H1 (cell line): ENCODE results near the gene CPLANE2. TPM values are rescaled to one million over a fixed set of nuclear protein-coding genes. Genes with fewer than 3 reads are reported as not detected.
A peak's percentile ranks its signal among the peaks of the same experiment; 100 is the strongest.

Source experiments
- CTCF ChIA-PET: fragments of 300-600 bp; sonication (Branson Sonifier 250); formaldehyde crosslinking; loops from one replicate; lab custom pipeline; 2021; ENCODE audit not compliant: partially characterized antibody; lab: Charles Lee
- POLR2A ChIA-PET: fragments of 300-600 bp; sonication (Branson Sonifier 250); formaldehyde crosslinking; loops from one replicate; lab custom pipeline; 2021; ENCODE audit warnings: inconsistent platforms; ENCODE audit not compliant: partially characterized antibody; lab: Charles Lee
- DNase-seq, 2 experiments: peaks; one replicate each; pipeline versions ENCODE4 v3.0.0 to v3.0.0-alpha.2; 2010 to 2022; ENCODE audit warnings: low spot score in 2 of 2, low read depth in 1 of 2, mixed read lengths in 1 of 2
- FAIRE-seq: peaks from 2 replicates; lab custom pipeline; 2011; peaks lifted over from hg19 to GRCh38; lab: Jason Lieb, UNC
- H2AFZ ChIP-seq: 2 replicates; pipeline ENCODE4 v1.8.1; 2012; ENCODE audit warnings: low read length, inconsistent platforms
- H2AK5ac ChIP-seq: 2 replicates; pipeline ENCODE4 v1.6.1; 2013; ENCODE audit warnings: low read depth, low read length
- H2BK120ac ChIP-seq: replicated peaks from 2 replicates; pipeline ENCODE3; 2013; ENCODE audit warnings: low read depth, low read length, inconsistent platforms
- H2BK12ac ChIP-seq: 2 replicates; pipeline ENCODE4 v1.6.1; 2013; ENCODE audit warnings: low read depth, low read length
- H2BK15ac ChIP-seq: 2 replicates; pipeline ENCODE4 v1.6.1; 2013; ENCODE audit warnings: low read length
- H2BK20ac ChIP-seq: 2 replicates; pipeline ENCODE4 v1.6.1; 2013; ENCODE audit warnings: low read length
- H2BK5ac ChIP-seq: 2 replicates; pipeline ENCODE4 v1.6.1; 2013; ENCODE audit warnings: low read depth, low read length
- H3K14ac ChIP-seq: 2 replicates; pipeline ENCODE4 v1.6.1; 2013; ENCODE audit warnings: inconsistent platforms; ENCODE audit not compliant: insufficient read length
- H3K18ac ChIP-seq: 2 replicates; pipeline ENCODE4 v1.6.1; 2013; ENCODE audit warnings: low read length; ENCODE audit errors: extremely low read depth
- H3K23ac ChIP-seq: 2 replicates; pipeline ENCODE4 v1.6.1; 2013; ENCODE audit warnings: inconsistent platforms; ENCODE audit not compliant: insufficient read length
- H3K23me2 ChIP-seq: 2 replicates; pipeline ENCODE4 v1.6.1; 2013; ENCODE audit warnings: low read depth, low read length
- H3K27ac ChIP-seq: 2 replicates; pipeline ENCODE4 v1.6.1; 2011; ENCODE audit warnings: low read depth, low read length, inconsistent platforms
- H3K27me3 ChIP-seq, 4 experiments: replicated peaks in 1 of 4; 1 replicate in 1 of 4; 2 replicates in 3 of 4; pipeline versions ENCODE4 v1.6.1 to v1.8.1; 2011 to 2013; ENCODE audit warnings: low read length in 3 of 4, mild to moderate bottlenecking in 3 of 4, inconsistent platforms in 2 of 4, mixed read lengths in 2 of 4, moderate library complexity in 1 of 4; ENCODE audit not compliant: control insufficient read depth in 3 of 4, insufficient read depth in 3 of 4; ENCODE audit errors: extremely low read depth in 1 of 4
- H3K36me3 ChIP-seq, 4 experiments: 2 replicates each; pipeline versions ENCODE4 v1.6.1 to v1.8.1; 2011 to 2013; ENCODE audit warnings: mild to moderate bottlenecking in 4 of 4, low read length in 3 of 4, moderate library complexity in 2 of 4, control low read depth in 1 of 4, inconsistent platforms in 1 of 4; ENCODE audit not compliant: insufficient read depth in 4 of 4, control insufficient read depth in 2 of 4
- H3K4ac ChIP-seq: replicated peaks from 2 replicates; pipeline ENCODE3; 2013; ENCODE audit warnings: low read length, low read depth, mixed read lengths, inconsistent platforms; ENCODE audit not compliant: insufficient read length
- H3K4me1 ChIP-seq, 4 experiments: replicated peaks in 1 of 4; 1 replicate in 1 of 4; 2 replicates in 3 of 4; pipeline versions ENCODE4 v1.6.1 to v1.8.1; 2011 to 2013; ENCODE audit warnings: low read length in 3 of 4, inconsistent platforms in 2 of 4, mixed read lengths in 1 of 4; ENCODE audit not compliant: insufficient read depth in 4 of 4, control insufficient read depth in 3 of 4
- H3K4me2 ChIP-seq, 2 experiments: 2 replicates each; pipeline versions ENCODE4 v1.6.1 to v1.8.1; 2011 to 2013; ENCODE audit warnings: low read depth in 2 of 2, low read length in 2 of 2, control low read depth in 1 of 2, inconsistent platforms in 1 of 2, mild to moderate bottlenecking in 1 of 2; ENCODE audit not compliant: insufficient read depth in 1 of 2
- H3K4me3 ChIP-seq, 4 experiments: fragments of 200-600, 300-600 bp in 1 of 4; sonication (generic), shearing (Covaris generic), sonication (Bioruptor Twin) in 1 of 4; 2 replicates each; pipeline versions ENCODE4 v1.5.1 to v1.8.1; 2011 to 2016; ENCODE audit warnings: low read length in 4 of 4, low read depth in 3 of 4, control low read depth in 2 of 4, inconsistent platforms in 2 of 4, mild to moderate bottlenecking in 2 of 4, mixed read lengths in 1 of 4, moderate library complexity in 1 of 4; ENCODE audit not compliant: insufficient read depth in 2 of 4; ENCODE audit errors: extremely low read depth in 1 of 4
- H3K56ac ChIP-seq: replicated peaks from 2 replicates; pipeline ENCODE3; 2013; ENCODE audit warnings: low read depth, mild to moderate bottlenecking, mixed read lengths, low read length, inconsistent platforms; ENCODE audit not compliant: insufficient read length
- H3K79me1 ChIP-seq: 2 replicates; pipeline ENCODE4 v1.6.1; 2013; ENCODE audit warnings: low read depth, low read length, control low read depth
- H3K79me2 ChIP-seq, 2 experiments: 2 replicates each; pipeline versions ENCODE4 v1.6.1 to v1.8.1; 2012 to 2013; ENCODE audit warnings: low read length in 2 of 2, mild to moderate bottlenecking in 2 of 2, inconsistent platforms in 1 of 2; ENCODE audit not compliant: insufficient read depth in 2 of 2, control insufficient read depth in 1 of 2
- H3K9ac ChIP-seq, 4 experiments: replicated peaks in 1 of 4; 1 replicate in 1 of 4; 2 replicates in 3 of 4; pipeline versions ENCODE4 v1.6.1 to v1.8.1; 2011 to 2013; ENCODE audit warnings: low read depth in 3 of 4, low read length in 3 of 4, control low read depth in 2 of 4, mild to moderate bottlenecking in 2 of 4, moderate library complexity in 2 of 4, inconsistent platforms in 1 of 4; ENCODE audit errors: extremely low read depth in 1 of 4
- H3K9me3 ChIP-seq, 2 experiments: 2 replicates each; pipeline versions ENCODE4 v1.6.1 to v1.8.1; 2012 to 2013; ENCODE audit warnings: mild to moderate bottlenecking in 2 of 2, moderate library complexity in 2 of 2, control low read depth in 1 of 2, inconsistent platforms in 1 of 2, low read depth in 1 of 2, low read length in 1 of 2, mixed read lengths in 1 of 2; ENCODE audit not compliant: insufficient read depth in 2 of 2
- H4K20me1 ChIP-seq, 2 experiments: replicated peaks in 1 of 2; 2 replicates each; pipeline versions ENCODE3 to v1.8.1; 2011 to 2013; ENCODE audit warnings: inconsistent platforms in 2 of 2, low read length in 2 of 2, mild to moderate bottlenecking in 1 of 2; ENCODE audit not compliant: insufficient read depth in 2 of 2, control insufficient read depth in 1 of 2
- H4K5ac ChIP-seq: 2 replicates; pipeline ENCODE4 v1.6.1; 2013; ENCODE audit warnings: low read length, low read depth, mixed read lengths, inconsistent platforms; ENCODE audit not compliant: insufficient read length
- H4K8ac ChIP-seq: 2 replicates; pipeline ENCODE4 v1.8.0; 2013; ENCODE audit warnings: mild to moderate bottlenecking, moderate library complexity, low read length, inconsistent platforms; ENCODE audit not compliant: insufficient read depth; ENCODE audit errors: extremely low read depth
- H4K91ac ChIP-seq: replicated peaks from 2 replicates; pipeline ENCODE3; 2013; ENCODE audit warnings: low read length, mixed read lengths, inconsistent platforms; ENCODE audit not compliant: insufficient read length
- BCL11A ChIP-seq, 2 experiments: IDR thresholded peaks; one replicate each; pipeline ENCODE4 v1.6.1; 2011; ENCODE audit warnings: low read depth in 2 of 2, low read length in 2 of 2, mild to moderate bottlenecking in 2 of 2
- EZH2 ChIP-seq: fragments of 200-600 bp; sonication (generic); IDR thresholded peaks from 2 replicates; pipeline ENCODE4 v1.7.1; 2012; ENCODE audit warnings: low read depth, mild to moderate bottlenecking, moderate library complexity, low read length, inconsistent platforms; ENCODE audit not compliant: severe bottlenecking
- SP4 ChIP-seq: IDR thresholded peaks from 2 replicates; pipeline ENCODE4 v1.6.1; 2012; ENCODE audit warnings: low read length, inconsistent platforms
- ZNF274 ChIP-seq: IDR thresholded peaks from 2 replicates; pipeline ENCODE4 v1.7.0; 2012; ENCODE audit warnings: low read length, borderline replicate concordance; ENCODE audit errors: extremely low read depth
- WGBS, 2 experiments: shearing (Covaris generic) in 1 of 2; methylation state at CpG; one replicate each; pipeline versions ENCODE4 v1.1.6 to v1.1.7; 2013 to 2015; ENCODE audit warnings: low lambda C conversion rate in 2 of 2, mixed read lengths in 2 of 2, inconsistent platforms in 1 of 2, low coverage in 1 of 2, missing lambda C conversion rate in 1 of 2; ENCODE audit not compliant: insufficient replicate concordance in 2 of 2, insufficient coverage in 1 of 2, insufficient read length in 1 of 2; ENCODE audit errors: extremely low coverage in 1 of 2, missing lambda C conversion rate in 1 of 2; 5-methylcytosine and 5-hydroxymethylcytosine counted together
- polyA plus RNA-seq, 7 experiments: library from polyadenylated mRNA; depleted of rRNA in 3 of 7; stranded (reverse) in 5 of 7; unstranded in 2 of 7; fragments of >200 nt in 5 of 7; fragments of 200-250 nt in 2 of 7; gene quantifications; 1 replicate in 5 of 7; 2 replicates in 1 of 7; 4 replicates in 1 of 7; pipeline versions ENCODE4 v1.2.1 to v1.2.3, GENCODE V29; 2011 to 2013; ENCODE audit warnings: missing spikeins in 2 of 7, mixed read lengths in 2 of 7
- total RNA-seq: library from RNA; stranded (reverse); fragmentation: NEBNext Ultra II Directional; extraction: Animal tissue kit (Norgen Biotek cat#: 25700); gene quantifications from 2 replicates; pipeline ENCODE4 v1.2.1, GENCODE V29; 2021
- TF ChIP-seq, protein P1 (sequence below): IDR thresholded peaks from 2 replicates; pipeline ENCODE4 v1.6.1; 2012; ENCODE audit warnings: inconsistent platforms
- TF ChIP-seq, protein P2 (sequence below): IDR thresholded peaks from 2 replicates; pipeline ENCODE4 v1.6.1; 2012; ENCODE audit warnings: low read length, inconsistent platforms

CPLANE2 gene
- total and polyA plus RNA-seq, 2 of the 8 experiments (the other 6 are each of a cell fraction or from before 2014, with no cell fraction given): 2.3 to 2.5 TPM

DNA sequence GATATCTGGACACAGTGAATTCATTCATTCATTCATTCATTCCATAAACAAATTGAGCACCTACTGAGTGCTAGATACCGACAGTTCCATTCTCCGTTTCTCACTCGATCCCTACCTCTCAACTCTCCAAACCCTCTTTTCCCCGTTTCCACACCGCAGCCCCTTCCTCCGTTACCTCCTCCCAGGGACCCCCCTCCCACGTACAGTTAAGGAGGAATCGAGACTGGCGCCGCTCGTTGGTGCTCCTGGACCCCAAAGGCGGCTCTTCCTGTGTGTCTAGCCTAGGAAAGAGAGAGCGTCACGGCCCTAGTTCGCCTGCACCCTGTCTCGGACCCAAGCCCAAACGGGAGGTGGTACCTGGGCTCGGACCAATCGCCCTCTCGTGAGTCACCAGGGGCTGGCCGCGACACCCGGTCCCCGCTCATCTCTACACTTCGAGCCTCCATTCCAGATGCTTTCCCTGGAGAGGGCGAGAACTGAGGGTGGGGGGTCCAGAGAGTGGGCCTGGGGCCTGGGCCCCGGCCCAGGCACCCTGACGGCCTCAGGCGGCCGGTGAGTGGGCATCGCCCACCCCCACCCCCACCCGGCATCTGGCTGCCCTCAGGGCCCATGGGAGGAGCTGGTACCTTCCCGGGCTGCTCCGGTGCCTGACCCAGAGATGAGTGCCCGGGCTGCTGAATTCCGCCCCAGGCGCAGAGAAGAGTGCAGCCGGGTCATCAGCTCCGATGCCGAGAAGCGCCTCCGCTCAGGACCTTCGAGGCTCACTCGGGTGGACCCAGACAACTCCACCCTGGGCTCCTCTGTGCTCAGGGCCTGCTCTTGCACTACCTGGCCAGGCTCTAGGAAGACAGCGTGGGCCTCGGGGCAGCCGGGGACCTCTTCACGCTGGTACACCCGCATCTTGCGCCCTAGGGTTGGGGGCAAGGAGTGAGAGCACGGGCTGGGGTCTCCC lies 29.4 kb downstream of the CPLANE2 start:
- Histone ChIP-seq H2BK120ac (no peak overlapping the region), H3K23me2 (peaks cover 14% of the 10 kb centered on the region), H4K20me1 (peaks cover 2 to 4% of the 10 kb centered on the region in 2 experiments), H3K27ac (peak overlapping the region; percentile 56; the same call in 1 of the 2 replicates), H3K79me1 (peaks cover 11% of the 10 kb centered on the region), H3K4me3 (peak overlapping the region; percentile 50 to 67 (median 58)), H3K18ac (peak overlapping the region; percentile 78), H3K36me3 (peaks cover 5 to 14% (median 11%) of the 10 kb centered on the region in 4 experiments; a peak in 6 of 8 replicates), H2BK12ac (peak overlapping the region; percentile 75; the same call in 1 of the 2 replicates), H3K23ac (no peak overlapping the region), H3K27me3 (no peaks in the 10 kb centered on the region), H4K91ac (no peak overlapping the region), H3K9me3 (no peaks in the 10 kb centered on the region), H2BK15ac (peak overlapping the region; percentile 92; the same call in 1 of the 2 replicates), H4K8ac (peak overlapping the region; percentile 82; the same call in 1 of the 2 replicates), H2BK20ac (no peak overlapping the region), H3K4me2 (peak overlapping the region; percentile 91 to 93), H3K56ac (peak overlapping the region; percentile 63), H2AFZ (no peak overlapping the region), H4K5ac (no peak overlapping the region), H3K4me1 (peaks cover 4 to 38% (median 22%) of the 10 kb centered on the region in 4 experiments), H3K79me2 (peaks cover 5 to 33% of the 10 kb centered on the region in 2 experiments; a peak in 3 of 4 replicates), H2BK5ac (peak overlapping the region; percentile 58; the same call in 1 of the 2 replicates), H3K9ac (peak overlapping the region in 3 of 4 experiments; percentile 38 to 56 (median 54); a peak in 5 of 7 replicates), H3K14ac (peak overlapping the region; percentile 46), H2AK5ac (no peak overlapping the region), H3K4ac (peak overlapping the region; percentile 61)
- WGBS, 2 experiments: 39% methylated on average over 41 of the region's 51 CpGs; no CpG with 5 or more reads in 1 of the 2 experiments
- DNase-seq: peak in 1 of 2 experiments; percentile 63
- peak; percentile 62 for FAIRE-seq
- CTCF ChIA-PET: interaction anchor here (1.8 to 2.1 kb wide), 2 partner anchors 9 to 28 kb away, joined by 5 to 6 read pairs; no protein-coding TSS in a partner anchor
- POLR2A ChIA-PET: interaction anchor here (0.9 to 2.3 kb wide), 14 partner anchors 10 to 233 kb away, joined by 3 to 26 read pairs (median 4); partner anchors contain the start of genes CPLANE2 and NECAP2
- TF ChIP-seq SP4 (no peak), BCL11A (IDR thresholded peaks at IDR 0.05; ENCODE audit: low read depth in 2 of 2, low read length in 2 of 2) (no peak), EZH2 (peak; percentile 27), ZNF274 (no peak)
- TF ChIP-seq, protein P1, sequence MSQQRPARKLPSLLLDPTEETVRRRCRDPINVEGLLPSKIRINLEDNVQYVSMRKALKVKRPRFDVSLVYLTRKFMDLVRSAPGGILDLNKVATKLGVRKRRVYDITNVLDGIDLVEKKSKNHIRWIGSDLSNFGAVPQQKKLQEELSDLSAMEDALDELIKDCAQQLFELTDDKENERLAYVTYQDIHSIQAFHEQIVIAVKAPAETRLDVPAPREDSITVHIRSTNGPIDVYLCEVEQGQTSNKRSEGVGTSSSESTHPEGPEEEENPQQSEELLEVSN: no peak
- TF ChIP-seq, protein P2, sequence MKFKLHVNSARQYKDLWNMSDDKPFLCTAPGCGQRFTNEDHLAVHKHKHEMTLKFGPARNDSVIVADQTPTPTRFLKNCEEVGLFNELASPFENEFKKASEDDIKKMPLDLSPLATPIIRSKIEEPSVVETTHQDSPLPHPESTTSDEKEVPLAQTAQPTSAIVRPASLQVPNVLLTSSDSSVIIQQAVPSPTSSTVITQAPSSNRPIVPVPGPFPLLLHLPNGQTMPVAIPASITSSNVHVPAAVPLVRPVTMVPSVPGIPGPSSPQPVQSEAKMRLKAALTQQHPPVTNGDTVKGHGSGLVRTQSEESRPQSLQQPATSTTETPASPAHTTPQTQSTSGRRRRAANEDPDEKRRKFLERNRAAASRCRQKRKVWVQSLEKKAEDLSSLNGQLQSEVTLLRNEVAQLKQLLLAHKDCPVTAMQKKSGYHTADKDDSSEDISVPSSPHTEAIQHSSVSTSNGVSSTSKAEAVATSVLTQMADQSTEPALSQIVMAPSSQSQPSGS: no peak
